Kidney glomerular epithelial cell (primary cell): ENCODE measurements around the gene GPR32.
"Not testable (repeated sequence)": the region's sequence is repeated elsewhere in the genome, so short reads cannot be mapped to it uniquely, and the experiment has no call there.

Experiments
- DNase-seq: peaks from one replicate; lab custom pipeline; 2025; lab: John Stamatoyannopoulos, UW

Gene GPR32

DNA sequence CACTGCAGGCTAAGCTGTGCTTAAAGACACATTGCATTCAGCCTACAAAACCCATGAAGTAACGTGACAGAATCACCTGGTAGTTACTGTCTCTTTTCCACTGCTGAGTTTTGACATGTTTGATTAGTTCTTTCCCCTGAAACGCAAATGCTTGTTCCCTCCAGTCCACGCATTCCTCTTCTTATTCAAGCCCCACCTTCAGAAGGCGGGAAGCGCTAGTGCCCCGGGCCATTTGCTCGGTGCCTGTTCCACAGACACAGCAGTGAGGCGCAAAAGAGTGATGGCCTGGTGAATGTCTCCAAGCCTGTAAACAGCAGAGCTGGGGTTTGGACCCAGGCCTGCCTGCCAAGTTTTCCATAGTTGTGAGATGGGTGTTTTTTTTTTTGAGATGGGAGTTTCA, 30.8 kb downstream of the GPR32 start:
- DNase-seq, result no peak

- DNase-seq, result no peak
Observed at GRCh38 chr19:50803633-50804419, 33.6 kb downstream of the GPR32 start.

- peak; percentile 98 for DNase-seq
Observed at GRCh38 chr19:50804420-50805272, 34.4 kb downstream of the GPR32 start.

DNA sequence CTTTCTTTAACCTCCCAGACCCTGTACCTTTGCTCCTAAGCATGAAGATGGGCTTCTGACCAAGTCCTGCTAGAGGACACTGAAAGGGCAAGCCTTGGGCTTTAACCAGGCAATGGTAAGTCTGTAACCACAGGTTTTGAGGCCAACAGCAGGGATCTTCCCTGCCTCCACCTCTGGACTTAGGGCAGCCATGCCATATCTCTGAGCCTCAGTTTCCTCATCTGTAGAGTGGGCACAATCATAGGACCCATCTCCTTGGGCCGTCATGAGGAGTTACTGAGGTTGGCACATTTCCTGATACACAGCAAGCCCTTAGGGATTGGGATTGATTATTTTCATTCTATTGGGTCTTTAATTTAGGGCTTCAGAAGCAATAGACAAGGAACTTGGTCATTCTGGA, 38.6 kb downstream of the GPR32 start:
- DNase-seq, result no peak

- DNase-seq, result not testable (repeated sequence)
Observed at GRCh38 chr19:50811622-50812238, 41.5 kb downstream of the GPR32 start.

DNA sequence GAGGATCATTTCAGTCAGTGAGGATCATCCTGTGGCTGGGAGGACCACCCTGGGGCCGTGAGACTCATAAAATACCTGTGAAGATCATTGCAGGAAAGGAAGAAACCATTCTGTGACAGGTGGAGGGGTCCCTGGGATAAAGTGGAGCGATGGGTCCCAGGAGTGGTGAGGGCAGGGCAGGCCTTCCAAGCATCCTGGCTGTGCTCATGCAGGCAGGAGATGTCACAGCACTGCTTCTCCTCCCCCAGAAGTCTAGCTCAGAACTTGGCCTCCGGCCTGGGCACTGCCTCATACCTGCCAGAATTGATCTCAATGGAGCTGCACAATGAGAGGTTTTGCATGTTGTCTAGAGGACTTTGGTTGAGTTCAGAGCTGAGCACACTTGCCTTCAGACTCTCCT, 42.2 kb downstream of the GPR32 start:
- no peak for DNase-seq

- no peak for DNase-seq
Observed at GRCh38 chr19:50814883-50815282, 44.6 kb downstream of the GPR32 start.

DNA sequence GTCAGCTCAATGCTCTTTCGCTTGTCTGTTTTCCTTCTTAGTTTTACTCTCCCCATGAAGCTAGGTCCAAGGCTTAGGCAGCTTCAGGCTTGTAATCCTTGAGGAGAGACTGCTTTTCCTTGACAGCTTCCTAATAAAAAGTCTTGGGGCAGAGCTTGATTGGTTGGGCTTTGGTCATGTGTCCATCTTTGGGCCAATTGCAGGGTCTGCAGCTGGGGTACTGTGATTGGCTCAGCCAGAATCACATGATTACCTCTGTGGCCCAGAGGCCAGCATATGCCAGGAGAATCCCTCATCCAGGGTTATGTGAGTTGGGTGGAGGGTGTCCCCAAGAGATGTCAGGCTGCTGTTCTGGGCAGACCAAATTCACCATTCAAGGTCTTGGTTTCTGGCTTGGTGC, 45.2 kb downstream of the GPR32 start:
- DNase-seq, result no peak

GRCh38 chr19:50817941-50818858, 47.9 kb downstream of the GPR32 start:
- DNase-seq, result no peak

- DNase-seq, result no peak
Observed at GRCh38 chr19:50818859-50819472, 48.7 kb downstream of the GPR32 start.

- no peak for DNase-seq
Observed at GRCh38 chr19:50819636-50820035, 49.4 kb downstream of the GPR32 start.

GRCh38 chr19:50820086-50820485, 49.8 kb downstream of the GPR32 start:
- no peak for DNase-seq

DNA sequence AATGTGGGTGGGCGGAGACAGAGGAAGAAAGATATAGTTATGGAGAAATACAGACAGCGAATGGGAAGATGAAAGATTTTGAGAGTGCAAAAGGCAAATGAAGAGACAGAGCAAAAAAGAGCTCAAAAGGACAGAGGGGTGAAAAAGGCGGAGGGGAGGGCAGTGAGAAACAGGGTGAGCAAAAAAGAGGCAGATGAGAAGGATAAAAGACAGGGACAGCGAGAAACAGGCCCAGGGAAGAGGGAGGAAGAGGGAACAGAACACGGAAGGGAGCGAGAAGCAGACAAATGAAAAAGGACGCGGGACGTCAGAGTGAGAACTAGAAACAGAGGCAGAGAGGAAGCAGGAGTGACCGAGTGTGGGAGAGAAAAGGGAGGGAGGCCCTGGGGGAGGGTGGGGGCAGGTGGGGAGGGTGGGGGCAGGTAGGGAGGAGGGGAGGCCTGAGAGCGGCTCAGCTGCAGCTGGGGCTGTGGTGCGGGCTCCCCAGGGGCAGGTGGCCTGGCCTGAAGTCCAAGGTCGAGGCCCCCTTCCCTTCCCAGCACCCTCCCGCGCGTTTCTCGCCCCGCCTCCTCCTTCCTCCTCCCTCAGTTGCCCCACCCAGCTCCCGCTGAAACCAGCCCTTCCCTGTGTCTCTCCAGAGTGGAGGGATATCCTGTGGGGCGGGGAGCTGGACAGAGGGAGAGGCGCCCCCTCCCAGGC, 50.4 kb downstream of the GPR32 start:
- DNase-seq, result no peak

DNA sequence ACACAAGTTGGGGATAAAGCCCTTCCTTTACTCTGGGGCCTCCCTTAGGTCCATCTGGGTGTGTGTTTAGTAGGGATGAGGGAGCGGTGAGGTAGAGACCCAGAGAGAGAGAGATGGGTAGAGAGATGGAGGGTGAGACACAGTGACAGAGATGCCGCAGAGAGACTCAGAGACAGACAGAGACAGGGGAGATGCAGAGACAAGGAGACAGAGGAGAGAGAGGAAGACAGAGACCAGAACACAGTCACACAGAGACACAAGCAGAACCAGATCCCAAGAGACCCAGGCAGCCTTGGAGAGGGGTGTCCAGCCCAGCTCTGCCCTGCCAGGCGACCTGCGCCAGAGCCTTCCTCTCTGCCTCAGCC, 51.0 kb downstream of the GPR32 start:
- no peak for DNase-seq
